ENCODE measurements around the gene ZDHHC7.

The ZDHHC7 gene

GRCh38 chr16:85047867-85048455 lies 36.6 kb upstream of the ZDHHC7 start:
- H3K27ac ChIP-seq = no peak overlapping the region
- TF ChIP-seq ZFX (IDR thresholded peaks at IDR 0.05; ENCODE audit: borderline replicate concordance) = no peak
- no peak for TF ChIP-seq CTCF (IDR thresholded peaks at IDR 0.05)

DNA sequence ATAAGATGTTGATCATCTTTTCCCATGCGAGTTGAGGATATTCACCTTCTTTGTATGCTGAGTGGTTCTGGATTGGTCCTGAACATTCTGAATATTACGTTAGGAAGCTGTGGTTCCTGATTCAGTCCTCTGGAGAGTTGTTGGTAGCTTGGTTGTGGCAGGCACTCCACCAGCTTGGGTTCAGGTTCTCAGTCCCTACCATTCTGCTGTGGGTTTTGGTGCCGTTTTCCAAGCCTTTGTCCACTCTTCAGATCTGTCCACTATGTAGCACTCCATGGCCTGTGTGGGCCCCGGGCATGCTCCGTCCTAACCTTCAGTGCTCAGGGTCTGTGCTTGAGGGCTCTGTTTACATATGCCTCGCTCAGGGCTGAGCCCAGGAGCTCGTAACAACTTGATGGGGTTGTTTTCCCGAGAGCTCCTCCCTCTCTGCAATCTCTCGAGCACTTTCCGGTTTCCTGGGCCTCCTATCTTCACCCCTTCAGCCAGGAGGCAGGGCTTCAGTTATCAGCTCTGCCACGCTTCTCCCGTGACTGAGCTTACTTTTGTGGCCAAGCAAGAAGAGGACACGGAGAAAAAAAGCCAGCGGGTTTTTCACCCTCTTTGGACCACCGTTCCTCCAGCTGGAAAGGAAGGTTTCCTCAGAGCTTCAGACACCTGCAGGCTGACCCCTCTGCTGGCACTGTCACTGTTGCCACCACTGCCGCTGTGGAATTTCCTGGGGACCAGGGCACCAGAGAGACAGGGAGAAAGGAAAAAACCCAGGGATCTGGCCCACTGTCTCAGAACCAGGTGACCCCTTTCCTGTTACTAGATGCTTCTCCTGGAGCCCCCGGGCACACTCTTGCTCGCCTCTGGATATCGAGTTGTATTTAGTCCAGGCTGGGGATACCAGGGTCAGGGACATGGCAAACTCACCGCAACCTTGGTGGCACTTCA lies 35.9 kb upstream of the ZDHHC7 start:
- no peak overlapping the region for H3K27ac ChIP-seq
- TF ChIP-seq ZFX (IDR thresholded peaks at IDR 0.05; ENCODE audit: borderline replicate concordance) (no peak), CTCF (IDR thresholded peaks at IDR 0.05) (no peak)

GRCh38 chr16:85046472-85046916 lies 35.2 kb upstream of the ZDHHC7 start:
- TF ChIP-seq CTCF (IDR thresholded peaks at IDR 0.05) (no peak), ZFX (IDR thresholded peaks at IDR 0.05; ENCODE audit: borderline replicate concordance) (no peak)
- H3K27ac ChIP-seq = no peak overlapping the region

- no peak for TF ChIP-seq CTCF (IDR thresholded peaks at IDR 0.05)
- no peak for TF ChIP-seq ZFX (IDR thresholded peaks at IDR 0.05; ENCODE audit: borderline replicate concordance)
- no peak overlapping the region for H3K27ac ChIP-seq
These were observed 34.5 kb upstream of the ZDHHC7 start for GRCh38 chr16:85045641-85046471.

DNA sequence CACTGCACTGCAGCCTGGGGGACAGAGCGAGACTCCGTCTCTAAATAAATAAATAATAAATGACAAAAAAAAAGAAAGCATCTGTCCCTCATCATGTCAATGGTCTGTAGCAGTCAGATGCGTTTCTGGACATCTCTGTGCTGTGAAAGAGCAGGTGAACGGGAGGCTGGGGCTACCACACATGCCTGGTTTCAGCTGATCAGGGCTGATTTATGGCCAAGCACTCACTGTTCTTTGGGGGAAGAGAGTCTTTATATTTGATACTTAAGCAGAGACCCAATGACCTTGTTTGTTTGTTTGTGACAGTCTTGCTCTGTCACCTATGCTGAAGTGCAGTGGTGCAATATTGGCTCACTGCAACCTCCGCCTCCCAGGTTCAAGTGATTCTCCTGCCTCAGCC lies 33.7 kb upstream of the ZDHHC7 start:
- H3K27ac ChIP-seq = no peak overlapping the region
- TF ChIP-seq ZFX (IDR thresholded peaks at IDR 0.05; ENCODE audit: borderline replicate concordance) = no peak
- TF ChIP-seq CTCF (IDR thresholded peaks at IDR 0.05) = no peak

DNA sequence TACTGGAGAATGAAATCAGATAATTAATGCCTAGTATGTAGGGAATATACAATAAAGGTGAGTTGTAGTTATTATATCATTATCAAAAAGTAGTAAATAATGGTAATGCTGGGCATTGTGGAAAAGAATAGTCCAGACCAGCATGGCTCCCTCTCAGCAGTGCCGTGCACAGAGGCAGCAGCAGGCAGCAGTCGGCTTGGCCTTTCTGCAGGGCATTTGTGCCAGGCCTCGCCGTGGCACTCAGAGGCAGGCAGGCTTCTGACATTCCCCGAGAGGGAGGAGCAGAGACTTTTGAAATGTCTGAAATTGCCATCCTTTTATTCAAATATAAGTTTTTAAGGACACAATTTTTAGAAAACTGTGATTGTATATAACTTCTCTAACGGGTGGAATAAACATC lies 31.3 kb upstream of the ZDHHC7 start:
- TF ChIP-seq CTCF (IDR thresholded peaks at IDR 0.05) = no peak
- no peak for TF ChIP-seq ZFX (IDR thresholded peaks at IDR 0.05; ENCODE audit: borderline replicate concordance)
- H3K27ac ChIP-seq = no peak overlapping the region
